Measurements from ENCODE around the gene HEPN1.

The HEPN1 gene

GRCh38 chr11:124918950-124919349 is at the start of gene HEPN1:
HEPN1 (plus strand) TSS chr11:124919250.
- DNase-seq, result no peak

GRCh38 chr11:124869331-124869730 is 49.7 kb upstream of the HEPN1 start:
- no peak for DNase-seq

GRCh38 chr11:124869856-124870387 is 49.1 kb upstream of the HEPN1 start:
- no peak for DNase-seq

- no peak for DNase-seq
Measured at GRCh38 chr11:124870430-124870829, 48.6 kb upstream of the HEPN1 start.

GRCh38 chr11:124872280-124872679 is 46.8 kb upstream of the HEPN1 start:
- DNase-seq, result no peak

GRCh38 chr11:124872741-124873140 is 46.3 kb upstream of the HEPN1 start:
- DNase-seq, result no peak

- DNase-seq, result no peak
Measured at GRCh38 chr11:124873951-124874350, 45.1 kb upstream of the HEPN1 start.

- no peak for DNase-seq
Measured at GRCh38 chr11:124874571-124875255, 44.3 kb upstream of the HEPN1 start.

GRCh38 chr11:124875401-124875800 is 43.6 kb upstream of the HEPN1 start:
- DNase-seq, result no peak

- peak; percentile 74 for DNase-seq
Measured at GRCh38 chr11:124875943-124876817, 42.9 kb upstream of the HEPN1 start.

GRCh38 chr11:124876818-124877630 is 42.0 kb upstream of the HEPN1 start:
- no peak for DNase-seq

GRCh38 chr11:124877631-124877909 is 41.5 kb upstream of the HEPN1 start:
- no peak for DNase-seq

GRCh38 chr11:124877910-124878758 is 40.9 kb upstream of the HEPN1 start:
- no peak for DNase-seq

GRCh38 chr11:124878759-124879492 is 40.1 kb upstream of the HEPN1 start:
- DNase-seq, result no peak

- DNase-seq, result no peak
Measured at GRCh38 chr11:124879493-124880289, 39.4 kb upstream of the HEPN1 start.

GRCh38 chr11:124880290-124880611 is 38.8 kb upstream of the HEPN1 start:
- DNase-seq, result no peak

GRCh38 chr11:124880958-124881357 is 38.1 kb upstream of the HEPN1 start:
- DNase-seq, result no peak

- no peak for DNase-seq
Measured at GRCh38 chr11:124882339-124883071, 36.5 kb upstream of the HEPN1 start.

- no peak for DNase-seq
Measured at GRCh38 chr11:124884340-124884739, 34.7 kb upstream of the HEPN1 start.

GRCh38 chr11:124884869-124885479 is 34.1 kb upstream of the HEPN1 start:
- no peak for DNase-seq
